SW480 (cell line): ENCODE measurements around the gene SPG11.
"Not testable (repeated sequence)": the region's sequence is repeated elsewhere in the genome, so short reads cannot be mapped to it uniquely, and the experiment has no call there.

ENCODE experiments used
- DNase-seq: peaks from one replicate; pipeline ENCODE4 v3.0.0-alpha.2; 2016; ENCODE audit warnings: low spot score

The SPG11 gene, protein sequence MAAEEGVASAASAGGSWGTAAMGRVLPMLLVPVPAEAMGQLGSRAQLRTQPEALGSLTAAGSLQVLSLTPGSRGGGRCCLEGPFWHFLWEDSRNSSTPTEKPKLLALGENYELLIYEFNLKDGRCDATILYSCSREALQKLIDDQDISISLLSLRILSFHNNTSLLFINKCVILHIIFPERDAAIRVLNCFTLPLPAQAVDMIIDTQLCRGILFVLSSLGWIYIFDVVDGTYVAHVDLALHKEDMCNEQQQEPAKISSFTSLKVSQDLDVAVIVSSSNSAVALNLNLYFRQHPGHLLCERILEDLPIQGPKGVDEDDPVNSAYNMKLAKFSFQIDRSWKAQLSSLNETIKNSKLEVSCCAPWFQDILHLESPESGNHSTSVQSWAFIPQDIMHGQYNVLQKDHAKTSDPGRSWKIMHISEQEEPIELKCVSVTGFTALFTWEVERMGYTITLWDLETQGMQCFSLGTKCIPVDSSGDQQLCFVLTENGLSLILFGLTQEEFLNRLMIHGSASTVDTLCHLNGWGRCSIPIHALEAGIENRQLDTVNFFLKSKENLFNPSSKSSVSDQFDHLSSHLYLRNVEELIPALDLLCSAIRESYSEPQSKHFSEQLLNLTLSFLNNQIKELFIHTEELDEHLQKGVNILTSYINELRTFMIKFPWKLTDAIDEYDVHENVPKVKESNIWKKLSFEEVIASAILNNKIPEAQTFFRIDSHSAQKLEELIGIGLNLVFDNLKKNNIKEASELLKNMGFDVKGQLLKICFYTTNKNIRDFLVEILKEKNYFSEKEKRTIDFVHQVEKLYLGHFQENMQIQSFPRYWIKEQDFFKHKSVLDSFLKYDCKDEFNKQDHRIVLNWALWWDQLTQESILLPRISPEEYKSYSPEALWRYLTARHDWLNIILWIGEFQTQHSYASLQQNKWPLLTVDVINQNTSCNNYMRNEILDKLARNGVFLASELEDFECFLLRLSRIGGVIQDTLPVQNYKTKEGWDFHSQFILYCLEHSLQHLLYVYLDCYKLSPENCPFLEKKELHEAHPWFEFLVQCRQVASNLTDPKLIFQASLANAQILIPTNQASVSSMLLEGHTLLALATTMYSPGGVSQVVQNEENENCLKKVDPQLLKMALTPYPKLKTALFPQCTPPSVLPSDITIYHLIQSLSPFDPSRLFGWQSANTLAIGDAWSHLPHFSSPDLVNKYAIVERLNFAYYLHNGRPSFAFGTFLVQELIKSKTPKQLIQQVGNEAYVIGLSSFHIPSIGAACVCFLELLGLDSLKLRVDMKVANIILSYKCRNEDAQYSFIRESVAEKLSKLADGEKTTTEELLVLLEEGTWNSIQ (N-terminal part only)

DNA sequence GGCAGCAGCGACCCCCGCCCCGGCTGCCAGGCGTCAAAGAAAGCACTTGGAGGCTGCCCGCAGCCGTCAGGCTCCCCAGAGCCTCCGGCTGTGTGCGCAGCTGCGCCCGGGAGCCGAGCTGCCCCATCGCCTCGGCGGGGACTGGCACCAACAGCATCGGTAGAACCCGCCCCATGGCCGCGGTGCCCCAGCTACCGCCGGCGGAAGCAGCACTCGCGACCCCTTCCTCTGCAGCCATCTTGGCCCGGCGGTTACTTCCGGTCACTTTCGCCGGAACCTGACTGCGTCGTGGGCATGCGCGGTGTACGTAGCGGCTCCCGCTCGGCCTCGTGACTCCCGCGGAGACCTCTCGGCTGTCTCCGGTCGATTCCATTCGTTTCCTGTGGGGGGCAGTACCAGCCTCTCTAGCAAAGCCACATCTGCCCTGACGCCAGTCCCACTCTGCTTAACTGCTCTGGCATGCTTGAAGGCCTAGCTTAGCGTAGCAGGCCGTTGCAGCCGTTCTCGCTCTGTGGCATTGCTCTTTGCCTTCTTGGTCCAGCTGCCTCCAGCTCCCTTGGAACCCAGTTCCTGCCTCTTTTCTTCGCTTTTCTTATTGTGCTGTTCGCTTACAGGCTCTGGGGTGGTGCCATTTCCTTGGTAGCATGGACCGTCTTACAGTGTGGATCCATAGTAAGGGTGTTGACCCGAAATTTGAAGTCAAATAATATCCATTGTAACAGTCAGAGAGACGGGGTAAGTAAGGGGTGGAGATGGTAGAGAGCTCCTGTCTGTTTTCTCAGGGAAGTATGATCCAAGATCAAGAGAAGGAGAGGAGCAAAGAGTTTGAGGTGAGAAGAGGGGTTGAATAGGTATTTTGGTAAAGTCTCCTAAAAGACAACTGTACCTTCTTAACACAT is at the start of gene SPG11:
Gene SPG11 (minus strand): TSS at position 253 of the 899 bp plus-strand sequence. CDS start 15 bp downstream, at position 238.
- DNase-seq = peak; percentile 95

DNA sequence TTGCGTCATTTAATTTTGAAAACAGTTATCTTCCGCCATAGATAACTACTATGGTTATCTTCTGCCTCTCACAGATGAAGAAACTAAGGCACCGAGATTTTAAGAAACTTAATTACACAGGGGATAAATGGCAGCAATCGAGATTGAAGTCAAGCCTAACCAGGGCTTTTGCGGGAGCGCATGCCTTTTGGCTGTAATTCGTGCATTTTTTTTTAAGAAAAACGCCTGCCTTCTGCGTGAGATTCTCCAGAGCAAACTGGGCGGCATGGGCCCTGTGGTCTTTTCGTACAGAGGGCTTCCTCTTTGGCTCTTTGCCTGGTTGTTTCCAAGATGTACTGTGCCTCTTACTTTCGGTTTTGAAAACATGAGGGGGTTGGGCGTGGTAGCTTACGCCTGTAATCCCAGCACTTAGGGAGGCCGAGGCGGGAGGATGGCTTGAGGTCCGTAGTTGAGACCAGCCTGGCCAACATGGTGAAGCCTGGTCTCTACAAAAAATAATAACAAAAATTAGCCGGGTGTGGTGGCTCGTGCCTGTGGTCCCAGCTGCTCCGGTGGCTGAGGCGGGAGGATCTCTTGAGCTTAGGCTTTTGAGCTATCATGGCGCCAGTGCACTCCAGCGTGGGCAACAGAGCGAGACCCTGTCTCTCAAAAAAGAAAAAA is 49.0 kb upstream of the SPG11 start:
- peak; percentile 47 for DNase-seq

DNA sequence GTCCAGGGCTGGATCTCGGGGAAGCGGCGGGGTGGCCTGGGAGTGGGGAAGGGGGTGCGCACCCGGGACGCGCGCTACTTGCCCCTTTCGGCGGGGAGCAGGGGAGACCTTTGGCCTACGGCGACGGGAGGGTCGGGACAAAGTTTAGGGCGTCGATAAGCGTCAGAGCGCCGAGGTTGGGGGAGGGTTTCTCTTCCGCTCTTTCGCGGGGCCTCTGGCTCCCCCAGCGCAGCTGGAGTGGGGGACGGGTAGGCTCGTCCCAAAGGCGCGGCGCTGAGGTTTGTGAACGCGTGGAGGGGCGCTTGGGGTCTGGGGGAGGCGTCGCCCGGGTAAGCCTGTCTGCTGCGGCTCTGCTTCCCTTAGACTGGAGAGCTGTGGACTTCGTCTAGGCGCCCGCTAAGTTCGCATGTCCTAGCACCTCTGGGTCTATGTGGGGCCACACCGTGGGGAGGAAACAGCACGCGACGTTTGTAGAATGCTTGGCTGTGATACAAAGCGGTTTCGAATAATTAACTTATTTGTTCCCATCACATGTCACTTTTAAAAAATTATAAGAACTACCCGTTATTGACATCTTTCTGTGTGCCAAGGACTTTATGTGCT is 48.4 kb upstream of the SPG11 start:
- DNase-seq = peak; percentile 29

DNA sequence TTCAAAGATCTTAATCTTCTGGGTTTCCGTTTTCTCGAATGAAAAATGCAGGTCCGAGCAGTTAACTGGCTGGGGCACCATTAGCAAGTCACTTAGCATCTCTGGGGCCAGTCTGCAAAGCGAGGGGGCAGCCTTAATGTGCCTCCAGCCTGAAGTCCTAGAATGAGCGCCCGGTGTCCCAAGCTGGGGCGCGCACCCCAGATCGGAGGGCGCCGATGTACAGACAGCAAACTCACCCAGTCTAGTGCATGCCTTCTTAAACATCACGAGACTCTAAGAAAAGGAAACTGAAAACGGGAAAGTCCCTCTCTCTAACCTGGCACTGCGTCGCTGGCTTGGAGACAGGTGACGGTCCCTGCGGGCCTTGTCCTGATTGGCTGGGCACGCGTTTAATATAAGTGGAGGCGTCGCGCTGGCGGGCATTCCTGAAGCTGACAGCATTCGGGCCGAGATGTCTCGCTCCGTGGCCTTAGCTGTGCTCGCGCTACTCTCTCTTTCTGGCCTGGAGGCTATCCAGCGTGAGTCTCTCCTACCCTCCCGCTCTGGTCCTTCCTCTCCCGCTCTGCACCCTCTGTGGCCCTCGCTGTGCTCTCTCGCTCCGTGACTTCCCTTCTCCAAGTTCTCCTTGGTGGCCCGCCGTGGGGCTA is 47.8 kb upstream of the SPG11 start, which contains the start of the genes B2M and PATL2:
Gene B2M (plus strand): TSS at position 422 of the 647 bp plus-strand sequence. CDS start 30 bp downstream, at position 452.
Gene PATL2 (minus strand): TSS at position 228 of the 647 bp plus-strand sequence. CDS start 34,833 bp downstream, outside the sequence.
- DNase-seq = peak; percentile 91

DNA sequence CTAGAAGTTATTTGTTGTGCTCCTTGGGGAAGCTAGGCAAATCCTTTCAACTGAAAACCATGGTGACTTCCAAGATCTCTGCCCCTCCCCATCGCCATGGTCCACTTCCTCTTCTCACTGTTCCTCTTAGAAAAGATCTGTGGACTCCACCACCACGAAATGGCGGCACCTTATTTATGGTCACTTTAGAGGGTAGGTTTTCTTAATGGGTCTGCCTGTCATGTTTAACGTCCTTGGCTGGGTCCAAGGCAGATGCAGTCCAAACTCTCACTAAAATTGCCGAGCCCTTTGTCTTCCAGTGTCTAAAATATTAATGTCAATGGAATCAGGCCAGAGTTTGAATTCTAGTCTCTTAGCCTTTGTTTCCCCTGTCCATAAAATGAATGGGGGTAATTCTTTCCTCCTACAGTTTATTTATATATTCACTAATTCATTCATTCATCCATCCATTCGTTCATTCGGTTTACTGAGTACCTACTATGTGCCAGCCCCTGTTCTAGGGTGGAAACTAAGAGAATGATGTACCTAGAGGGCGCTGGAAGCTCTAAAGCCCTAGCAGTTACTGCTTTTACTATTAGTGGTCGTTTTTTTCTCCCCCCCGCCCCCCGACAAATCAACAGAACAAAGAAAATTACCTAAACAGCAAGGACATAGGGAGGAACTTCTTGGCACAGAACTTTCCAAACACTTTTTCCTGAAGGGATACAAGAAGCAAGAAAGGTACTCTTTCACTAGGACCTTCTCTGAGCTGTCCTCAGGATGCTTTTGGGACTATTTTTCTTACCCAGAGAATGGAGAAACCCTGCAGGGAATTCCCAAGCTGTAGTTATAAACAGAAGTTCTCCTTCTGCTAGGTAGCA is 47.0 kb upstream of the SPG11 start:
- DNase-seq = no peak

DNA sequence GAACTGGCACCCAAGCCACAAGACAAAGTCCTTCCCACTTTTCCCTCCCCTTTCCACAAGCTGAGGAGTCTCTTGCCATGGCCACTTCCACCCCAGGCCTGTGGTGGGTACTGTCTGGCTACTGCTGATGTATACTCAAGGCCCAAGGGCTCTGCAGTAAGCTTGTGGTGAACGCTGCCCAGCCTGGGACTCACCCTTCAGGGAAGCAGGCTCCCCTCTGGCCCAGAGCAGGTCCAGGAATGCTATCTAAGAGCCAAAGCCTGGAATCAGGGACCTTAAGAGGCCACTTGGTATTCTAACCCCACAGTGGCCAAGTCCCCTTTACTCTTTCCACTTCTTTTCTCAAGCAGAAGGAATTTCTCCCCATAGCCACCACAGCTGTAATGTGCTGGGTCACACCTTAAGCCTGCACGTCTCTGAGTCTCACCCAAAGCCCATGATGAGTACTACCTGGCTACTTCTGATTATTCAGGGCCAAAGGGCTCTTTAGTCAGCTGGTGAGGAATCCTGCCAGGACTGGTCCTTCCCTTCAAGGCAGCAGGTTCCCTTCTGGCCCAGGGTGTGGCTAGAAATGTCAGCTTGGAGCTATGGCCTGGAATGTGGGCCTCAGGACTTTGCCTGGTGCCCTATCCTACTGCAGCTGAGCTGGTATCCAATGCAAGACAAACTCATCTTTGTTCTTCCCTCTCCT is 43.6 kb upstream of the SPG11 start:
- no peak for DNase-seq

DNA sequence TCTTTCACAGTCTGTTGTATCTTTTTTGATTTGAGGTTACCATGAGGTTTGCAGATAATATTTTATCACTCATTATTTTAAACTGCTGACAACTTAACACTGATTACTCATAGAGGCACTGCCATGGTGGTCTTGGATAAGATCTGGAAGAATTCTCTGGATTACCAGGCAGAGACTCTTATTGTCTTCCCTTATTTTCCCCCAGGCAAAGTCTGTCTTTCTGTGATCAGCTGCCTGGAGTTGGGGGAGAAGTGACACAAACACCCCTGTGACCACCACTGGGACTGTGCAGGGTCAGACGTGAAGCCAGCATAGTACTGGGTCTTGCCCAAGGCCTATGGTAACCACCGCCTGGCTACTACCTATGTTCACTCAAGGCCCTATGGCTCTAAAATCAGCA is 42.9 kb upstream of the SPG11 start:
- no peak for DNase-seq

DNA sequence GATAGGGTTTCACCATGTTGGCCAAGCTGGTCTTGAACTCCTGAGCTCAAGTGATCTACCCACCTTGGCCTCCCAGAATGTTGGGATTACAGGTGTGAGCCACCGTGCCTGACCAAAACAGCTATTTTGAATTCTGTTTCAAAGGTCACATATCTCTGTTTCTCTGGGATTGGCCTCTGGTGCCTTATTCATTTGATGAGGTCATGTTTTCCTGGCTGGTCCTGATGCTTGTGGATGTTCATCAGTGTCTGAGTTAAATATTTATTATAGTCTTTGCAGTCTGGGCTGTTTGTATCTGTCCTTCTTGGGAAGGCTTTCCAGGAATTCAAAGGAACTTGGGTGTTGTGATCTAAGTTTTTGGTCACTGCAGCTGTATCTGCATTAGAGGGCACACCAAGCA is 42.5 kb upstream of the SPG11 start:
- no peak for DNase-seq

DNA sequence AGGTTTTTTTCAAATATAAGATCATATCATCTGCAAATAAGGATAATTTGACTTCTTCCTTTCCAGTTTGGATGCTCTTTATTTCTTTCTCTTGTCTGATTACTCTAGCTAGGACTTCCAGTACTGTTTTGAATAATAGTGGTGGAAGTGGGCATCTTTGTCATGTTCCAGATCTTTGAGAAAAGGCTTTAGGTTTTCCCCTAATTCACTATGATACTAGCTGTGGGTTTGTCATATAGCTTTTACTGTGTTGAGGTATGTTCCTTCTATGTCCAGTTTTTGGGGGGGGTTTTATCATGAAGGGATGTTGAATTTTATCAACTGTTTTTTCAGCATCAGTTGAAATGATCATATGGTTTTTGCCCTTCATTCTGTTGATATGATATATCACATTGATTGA is 37.2 kb upstream of the SPG11 start:
- DNase-seq = not testable (repeated sequence)

DNA sequence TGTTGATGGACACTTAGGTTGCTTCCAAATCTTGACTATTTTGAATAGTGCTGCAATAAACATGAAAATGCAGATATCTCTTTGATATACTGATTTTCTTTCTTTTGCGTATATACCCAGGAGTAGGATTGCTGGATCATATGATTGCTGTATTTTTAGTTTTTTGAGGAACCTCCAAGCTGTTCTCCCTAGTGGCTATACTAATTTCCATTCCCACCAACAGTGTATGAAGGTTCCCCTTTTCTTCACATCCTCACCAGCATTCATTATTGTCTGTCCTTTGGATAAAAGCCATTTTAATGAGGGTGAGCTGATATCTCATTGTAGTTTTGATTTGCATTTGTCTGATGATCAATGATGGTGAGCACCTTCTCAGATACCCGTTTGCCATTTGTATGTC is 35.2 kb upstream of the SPG11 start:
- no peak for DNase-seq

DNA sequence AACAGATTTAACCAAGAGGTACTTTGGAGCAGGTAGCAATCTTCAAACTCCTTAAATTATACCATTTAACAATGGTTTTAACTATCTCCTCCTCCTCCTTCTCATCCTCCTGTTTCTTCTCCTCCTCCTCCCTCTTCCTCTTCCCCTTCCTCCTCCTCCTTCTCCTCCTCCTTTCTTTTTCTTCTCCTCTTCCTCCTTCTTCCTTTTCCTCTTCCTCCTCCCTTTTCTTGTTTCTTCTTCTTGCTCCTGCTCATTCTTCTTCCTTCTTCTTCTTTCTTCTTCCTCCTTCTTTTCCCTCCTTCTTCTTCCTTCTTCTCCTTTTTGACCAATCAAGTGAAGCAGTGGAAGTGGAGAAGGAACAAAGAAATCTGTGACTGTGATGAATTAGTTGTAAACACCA is 33.6 kb upstream of the SPG11 start:
- no peak for DNase-seq

DNA sequence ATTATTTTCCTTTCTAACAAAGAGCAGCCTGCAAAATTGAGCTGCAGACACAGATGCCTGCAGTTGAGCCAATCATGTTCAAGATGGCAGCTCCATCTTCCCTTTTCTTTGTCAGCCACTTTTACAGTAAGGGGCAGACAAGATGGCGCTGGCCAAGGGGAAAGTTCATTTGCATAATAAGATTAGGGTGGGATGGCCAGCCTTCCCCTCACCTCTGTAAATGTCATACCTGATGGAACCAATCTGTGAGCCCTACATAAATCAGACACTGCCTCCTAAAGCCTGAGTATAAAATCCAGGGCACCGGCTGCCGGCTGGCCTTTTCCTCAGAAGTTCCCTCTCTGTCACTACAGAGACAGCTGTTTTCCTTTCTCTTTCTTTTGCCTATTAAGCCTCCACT is 31.8 kb upstream of the SPG11 start:
- DNase-seq = no peak

DNA sequence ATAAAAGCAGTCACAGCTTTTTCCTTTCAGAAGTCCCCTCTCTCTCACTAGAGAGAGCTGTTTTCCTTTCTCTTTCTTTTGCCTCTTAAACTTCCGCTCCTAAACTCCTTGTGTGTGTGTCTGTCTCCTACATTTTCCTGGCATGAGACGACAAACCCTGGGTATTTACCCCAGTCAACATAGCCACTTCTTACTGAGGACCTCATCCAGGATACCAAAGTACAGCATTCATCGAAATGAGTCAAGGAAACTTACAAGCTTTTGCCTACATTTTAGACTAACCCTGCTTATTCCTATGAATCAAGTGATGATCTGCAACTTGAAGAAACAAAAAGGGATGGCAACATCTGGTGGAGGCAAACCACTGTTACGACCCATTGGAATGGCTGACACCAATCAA is 31.0 kb upstream of the SPG11 start:
- no peak for DNase-seq

DNA sequence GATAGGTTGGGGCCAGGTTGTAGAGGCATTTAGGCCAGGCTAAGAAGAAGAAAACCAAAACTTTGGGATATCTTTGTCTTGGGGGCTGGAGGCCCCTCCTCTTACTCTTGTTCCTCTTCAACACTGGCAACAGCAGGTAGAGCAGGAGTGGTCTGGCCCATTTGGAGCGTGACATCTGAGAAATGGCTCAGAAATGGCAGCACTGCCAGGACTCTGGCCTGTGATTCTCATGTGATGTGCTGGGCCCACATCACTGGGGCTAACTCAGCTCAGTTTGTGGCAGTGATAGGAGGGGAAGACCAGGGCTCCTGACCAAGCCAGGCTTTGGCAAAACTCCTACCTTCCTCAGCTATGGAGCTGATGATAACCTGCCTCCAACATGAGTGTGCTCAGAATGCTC is 29.2 kb upstream of the SPG11 start:
- DNase-seq = no peak

DNA sequence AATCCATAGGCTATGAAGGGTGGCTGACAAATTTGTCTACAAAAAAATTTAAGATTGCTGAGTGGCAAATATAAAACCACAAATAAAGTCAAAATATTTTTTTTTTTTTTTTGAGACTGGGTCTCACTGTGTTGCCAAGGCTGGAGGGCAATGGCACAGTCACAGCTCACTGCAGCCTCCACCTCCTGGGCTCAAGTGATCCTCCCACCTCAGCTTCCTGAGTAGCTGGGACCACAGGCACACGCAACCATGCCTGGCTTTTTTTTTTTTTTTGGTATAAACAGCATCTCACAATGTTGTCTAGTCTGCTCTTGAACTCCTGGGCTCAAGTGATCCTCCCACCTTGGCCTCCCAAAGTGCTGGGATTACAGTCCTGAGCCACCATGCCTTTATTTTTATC is 26.8 kb upstream of the SPG11 start:
- not testable (repeated sequence) for DNase-seq

DNA sequence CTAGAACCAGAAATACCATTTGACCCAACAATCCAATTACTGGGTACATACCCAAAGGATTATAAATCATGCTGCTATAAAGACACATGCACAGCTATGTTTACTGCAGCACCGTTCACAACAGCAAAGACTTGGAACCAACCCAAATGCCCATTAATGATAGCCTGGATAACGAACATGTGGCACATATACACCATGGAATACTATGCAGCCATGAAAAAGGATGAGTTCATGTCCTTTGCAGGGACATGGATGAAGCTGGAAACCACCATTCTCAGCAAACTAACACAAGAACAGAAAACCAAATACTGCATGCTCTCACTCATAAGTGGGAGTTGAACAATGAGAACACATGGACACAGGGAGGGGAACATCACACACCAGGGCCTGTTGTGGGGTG is 25.9 kb upstream of the SPG11 start:
- DNase-seq = not testable (repeated sequence)

DNA sequence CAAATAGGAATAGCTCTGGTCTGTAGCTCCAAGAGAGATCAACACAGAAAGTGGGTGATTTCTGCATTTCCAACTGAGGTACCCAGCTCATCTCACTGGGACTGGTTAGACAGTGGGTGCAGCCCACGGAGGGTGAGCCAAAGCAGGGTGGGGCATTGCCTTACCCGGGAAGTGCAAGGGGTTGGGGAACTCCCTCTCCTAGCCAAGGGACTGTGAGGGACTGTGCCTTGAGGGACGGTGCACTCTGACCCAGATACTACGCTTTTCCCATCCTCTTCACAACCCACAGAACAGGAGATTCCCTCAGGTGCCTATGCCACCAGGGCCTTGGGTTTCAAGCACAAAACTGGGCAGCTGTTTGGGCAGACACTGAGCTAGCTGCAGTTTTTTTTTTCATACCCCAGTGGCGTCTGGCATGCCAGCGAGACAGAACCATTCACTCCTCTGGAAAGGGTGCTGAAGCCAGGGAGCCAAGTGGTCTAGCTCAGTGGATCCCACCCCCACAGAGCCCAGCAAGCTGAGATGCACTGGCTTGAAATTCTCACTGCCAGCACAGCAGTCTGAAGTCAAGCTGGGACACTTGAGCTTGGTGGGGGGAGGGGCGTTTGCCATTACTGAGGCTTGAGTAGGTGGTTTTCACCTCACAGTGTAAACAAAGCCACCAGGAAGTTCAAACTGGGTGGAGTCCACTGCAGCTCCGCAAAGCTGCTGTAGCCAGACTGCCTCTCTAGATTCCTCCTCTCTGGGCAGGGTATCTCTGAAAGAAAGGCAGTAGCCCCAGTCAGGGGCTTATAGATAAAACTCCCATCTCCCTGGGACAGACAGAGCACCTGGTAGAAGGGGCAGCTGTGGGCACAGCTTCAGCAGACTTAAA is 19.6 kb upstream of the SPG11 start:
- DNase-seq = peak; percentile 22
